ENCODE measurements around the gene CCL26.

DNA sequence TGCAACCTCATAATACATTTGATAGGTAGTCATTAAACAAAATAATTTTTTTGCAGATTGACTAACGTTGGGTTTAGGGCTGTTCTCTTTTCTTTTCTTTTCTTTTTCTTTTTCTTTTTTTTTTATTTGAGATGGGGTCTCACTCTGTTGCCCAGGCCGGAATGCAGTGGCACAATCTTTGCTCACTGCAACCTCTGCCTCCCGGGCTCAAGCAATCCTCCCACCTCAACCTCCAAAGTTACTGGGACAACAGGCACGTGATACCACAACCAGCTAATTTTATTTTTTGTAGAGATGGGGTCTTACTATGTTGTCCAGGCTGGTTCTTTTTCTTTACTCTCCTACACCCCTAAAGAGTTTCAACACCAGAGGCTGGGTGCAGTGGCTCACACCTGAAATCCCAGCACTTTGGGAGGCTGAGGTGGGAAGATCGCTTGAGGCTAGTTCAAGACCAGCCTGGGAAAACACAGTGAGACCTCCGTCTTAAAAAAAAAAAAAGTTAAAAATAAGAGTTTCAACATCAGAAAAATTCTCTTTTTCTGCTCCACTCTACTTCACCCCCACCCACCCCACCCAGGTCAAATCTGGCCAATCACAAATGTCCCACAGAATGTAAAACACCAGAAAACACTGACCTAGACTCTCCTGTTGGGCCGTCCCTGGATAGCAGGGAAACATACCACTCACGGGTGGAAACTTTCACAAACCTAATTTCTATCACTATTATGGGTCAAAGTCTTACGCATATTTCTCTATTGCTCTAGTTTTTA, 36.2 kb downstream of the CCL26 start:
- TF ChIP-seq, protein P1, sequence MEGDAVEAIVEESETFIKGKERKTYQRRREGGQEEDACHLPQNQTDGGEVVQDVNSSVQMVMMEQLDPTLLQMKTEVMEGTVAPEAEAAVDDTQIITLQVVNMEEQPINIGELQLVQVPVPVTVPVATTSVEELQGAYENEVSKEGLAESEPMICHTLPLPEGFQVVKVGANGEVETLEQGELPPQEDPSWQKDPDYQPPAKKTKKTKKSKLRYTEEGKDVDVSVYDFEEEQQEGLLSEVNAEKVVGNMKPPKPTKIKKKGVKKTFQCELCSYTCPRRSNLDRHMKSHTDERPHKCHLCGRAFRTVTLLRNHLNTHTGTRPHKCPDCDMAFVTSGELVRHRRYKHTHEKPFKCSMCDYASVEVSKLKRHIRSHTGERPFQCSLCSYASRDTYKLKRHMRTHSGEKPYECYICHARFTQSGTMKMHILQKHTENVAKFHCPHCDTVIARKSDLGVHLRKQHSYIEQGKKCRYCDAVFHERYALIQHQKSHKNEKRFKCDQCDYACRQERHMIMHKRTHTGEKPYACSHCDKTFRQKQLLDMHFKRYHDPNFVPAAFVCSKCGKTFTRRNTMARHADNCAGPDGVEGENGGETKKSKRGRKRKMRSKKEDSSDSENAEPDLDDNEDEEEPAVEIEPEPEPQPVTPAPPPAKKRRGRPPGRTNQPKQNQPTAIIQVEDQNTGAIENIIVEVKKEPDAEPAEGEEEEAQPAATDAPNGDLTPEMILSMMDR (IDR thresholded peaks at IDR 0.05 in 2 of 3, conservative IDR thresholded peaks at IDR 0.05 in 1 of 3; ENCODE audit: borderline replicate concordance in 1 of 3, insufficient read depth in 1 of 3, low read depth in 2 of 3, low read length in 2 of 3) = no peak
- TF ChIP-seq RAD21 (IDR thresholded peaks at IDR 0.05; ENCODE audit: low read depth) (no peak), POLR2A (IDR thresholded peaks at IDR 0.05; ENCODE audit: borderline replicate concordance, extremely low read depth, insufficient read depth, insufficient read length) (no peak), POLR2AphosphoS5 (IDR thresholded peaks at IDR 0.05; ENCODE audit: low read depth, low read length) (no peak)
- TF ChIP-seq, protein P2, sequence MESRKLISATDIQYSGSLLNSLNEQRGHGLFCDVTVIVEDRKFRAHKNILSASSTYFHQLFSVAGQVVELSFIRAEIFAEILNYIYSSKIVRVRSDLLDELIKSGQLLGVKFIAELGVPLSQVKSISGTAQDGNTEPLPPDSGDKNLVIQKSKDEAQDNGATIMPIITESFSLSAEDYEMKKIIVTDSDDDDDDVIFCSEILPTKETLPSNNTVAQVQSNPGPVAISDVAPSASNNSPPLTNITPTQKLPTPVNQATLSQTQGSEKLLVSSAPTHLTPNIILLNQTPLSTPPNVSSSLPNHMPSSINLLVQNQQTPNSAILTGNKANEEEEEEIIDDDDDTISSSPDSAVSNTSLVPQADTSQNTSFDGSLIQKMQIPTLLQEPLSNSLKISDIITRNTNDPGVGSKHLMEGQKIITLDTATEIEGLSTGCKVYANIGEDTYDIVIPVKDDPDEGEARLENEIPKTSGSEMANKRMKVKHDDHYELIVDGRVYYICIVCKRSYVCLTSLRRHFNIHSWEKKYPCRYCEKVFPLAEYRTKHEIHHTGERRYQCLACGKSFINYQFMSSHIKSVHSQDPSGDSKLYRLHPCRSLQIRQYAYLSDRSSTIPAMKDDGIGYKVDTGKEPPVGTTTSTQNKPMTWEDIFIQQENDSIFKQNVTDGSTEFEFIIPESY (IDR thresholded peaks at IDR 0.05; ENCODE audit: extremely low read depth, insufficient replicate concordance, low read length) = no peak
